ENCODE data around the gene MAD1L1. TPM values are rescaled to one million over a fixed set of nuclear protein-coding genes. Genes with fewer than 3 reads are reported as not detected.
A peak's percentile ranks its signal among the peaks of the same experiment; 100 is the strongest.

MAD1L1 gene
- total RNA-seq, 3 donors from 2014 or later, result 25.3 to 31.2 (median 26.2) TPM

DNA sequence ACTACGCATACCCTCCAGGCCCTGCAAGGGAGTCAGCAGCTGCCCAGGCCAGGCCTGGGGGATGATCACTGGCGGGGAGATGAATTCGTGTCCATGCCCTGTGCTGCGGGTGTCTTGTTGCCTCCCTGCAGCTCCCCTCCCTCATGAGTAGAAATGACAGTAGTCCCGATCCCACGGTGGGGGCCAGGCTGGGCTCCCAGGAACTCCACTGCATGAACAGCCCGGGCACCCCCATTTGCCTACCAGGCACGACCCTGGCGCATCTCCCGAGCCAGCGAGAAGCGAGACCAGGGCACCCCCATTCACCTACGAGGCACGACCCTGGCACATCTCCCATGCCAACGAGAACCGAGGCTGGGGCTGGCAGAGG is 316.2 kb downstream of the MAD1L1 start:
- no peaks in the 10 kb centered on the region for H3K9me3 ChIP-seq
- no peaks in the 10 kb centered on the region for H3K36me3 ChIP-seq (ENCODE audit: low read depth)
- TF ChIP-seq, protein P1, sequence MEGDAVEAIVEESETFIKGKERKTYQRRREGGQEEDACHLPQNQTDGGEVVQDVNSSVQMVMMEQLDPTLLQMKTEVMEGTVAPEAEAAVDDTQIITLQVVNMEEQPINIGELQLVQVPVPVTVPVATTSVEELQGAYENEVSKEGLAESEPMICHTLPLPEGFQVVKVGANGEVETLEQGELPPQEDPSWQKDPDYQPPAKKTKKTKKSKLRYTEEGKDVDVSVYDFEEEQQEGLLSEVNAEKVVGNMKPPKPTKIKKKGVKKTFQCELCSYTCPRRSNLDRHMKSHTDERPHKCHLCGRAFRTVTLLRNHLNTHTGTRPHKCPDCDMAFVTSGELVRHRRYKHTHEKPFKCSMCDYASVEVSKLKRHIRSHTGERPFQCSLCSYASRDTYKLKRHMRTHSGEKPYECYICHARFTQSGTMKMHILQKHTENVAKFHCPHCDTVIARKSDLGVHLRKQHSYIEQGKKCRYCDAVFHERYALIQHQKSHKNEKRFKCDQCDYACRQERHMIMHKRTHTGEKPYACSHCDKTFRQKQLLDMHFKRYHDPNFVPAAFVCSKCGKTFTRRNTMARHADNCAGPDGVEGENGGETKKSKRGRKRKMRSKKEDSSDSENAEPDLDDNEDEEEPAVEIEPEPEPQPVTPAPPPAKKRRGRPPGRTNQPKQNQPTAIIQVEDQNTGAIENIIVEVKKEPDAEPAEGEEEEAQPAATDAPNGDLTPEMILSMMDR (IDR thresholded peaks at IDR 0.05), result no peak
- no peak overlapping the region for H3K4me3 ChIP-seq
- ATAC-seq (no peak), DNase-seq (peak in 1 of 3 donors; percentile 42)
- intact Hi-C loops (cut with DNase I, micrococcal nuclease), result no loop called here
- no peaks in the 10 kb centered on the region for H3K4me1 ChIP-seq (ENCODE audit: low read depth)

DNA sequence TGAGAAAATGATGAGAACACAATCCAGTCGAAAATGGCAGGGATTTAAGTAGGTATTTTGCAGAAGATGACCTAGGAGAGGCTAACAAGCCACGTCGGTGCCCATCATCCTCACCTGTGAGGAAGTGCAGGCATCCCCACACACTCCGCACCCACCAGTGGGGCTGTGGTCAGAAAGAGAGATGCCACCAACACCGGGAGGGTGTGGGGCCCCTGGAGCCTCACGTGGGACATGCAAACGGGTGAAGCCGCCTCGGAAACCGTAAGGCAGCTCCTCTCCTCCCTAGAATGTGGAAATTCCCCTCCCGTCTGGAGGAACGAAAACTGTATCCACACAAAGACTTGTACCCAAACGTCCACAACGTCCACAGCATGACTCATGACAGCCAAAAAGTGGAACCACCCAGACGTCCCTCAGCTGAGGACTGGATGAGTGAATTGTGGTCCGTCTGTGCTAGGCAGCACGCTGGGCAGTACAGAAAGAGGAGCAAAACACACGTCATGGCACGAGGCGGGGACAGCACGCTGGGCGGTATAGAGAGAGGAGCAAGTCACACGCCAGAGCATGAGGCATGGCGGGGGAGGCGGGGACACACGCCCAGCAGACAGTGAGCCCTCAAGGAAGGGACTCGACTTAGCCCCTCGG is 316.7 kb downstream of the MAD1L1 start:
- no peaks in the 10 kb centered on the region for H3K36me3 ChIP-seq (ENCODE audit: low read depth)
- no peak overlapping the region for H3K4me3 ChIP-seq
- H3K4me1 ChIP-seq (ENCODE audit: low read depth), result no peaks in the 10 kb centered on the region
- H3K9me3 ChIP-seq, result no peaks in the 10 kb centered on the region
- TF ChIP-seq, protein P1 (IDR thresholded peaks at IDR 0.05), result no peak
- DNase-seq (peak in 2 of 3 donors; percentile 28 to 57), ATAC-seq (no peak)
- intact Hi-C loops (cut with DNase I, micrococcal nuclease), result no loop called here

DNA sequence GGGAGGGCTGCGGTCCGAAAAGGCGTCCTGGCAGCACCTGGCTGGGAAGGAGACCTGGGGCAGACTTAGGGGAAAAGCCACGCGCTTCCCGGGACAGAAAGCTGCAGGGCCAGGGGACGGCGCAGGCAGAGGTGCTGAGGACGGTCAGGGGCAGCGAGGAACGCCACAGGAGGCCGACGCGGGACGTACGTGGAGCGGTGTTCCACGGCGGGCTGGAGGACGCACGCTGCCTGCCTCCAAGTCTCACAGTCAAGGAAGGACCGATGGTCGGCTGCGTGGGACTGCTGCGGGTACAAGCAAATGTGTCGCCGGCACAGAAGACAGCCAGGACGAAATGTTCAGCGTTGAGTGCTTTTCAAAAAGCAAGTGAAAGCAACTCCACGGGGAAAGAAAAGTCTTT is 317.4 kb downstream of the MAD1L1 start:
- Histone ChIP-seq H3K4me1 (ENCODE audit: low read depth) (no peaks in the 10 kb centered on the region), H3K36me3 (ENCODE audit: low read depth) (no peaks in the 10 kb centered on the region), H3K4me3 (no peak overlapping the region), H3K9me3 (no peaks in the 10 kb centered on the region)
- intact Hi-C loops (cut with DNase I, micrococcal nuclease), result no loop called here
- ATAC-seq (no peak), DNase-seq (peak in 1 of 3 donors; percentile 41)
- TF ChIP-seq, protein P1 (IDR thresholded peaks at IDR 0.05), result no peak

DNA sequence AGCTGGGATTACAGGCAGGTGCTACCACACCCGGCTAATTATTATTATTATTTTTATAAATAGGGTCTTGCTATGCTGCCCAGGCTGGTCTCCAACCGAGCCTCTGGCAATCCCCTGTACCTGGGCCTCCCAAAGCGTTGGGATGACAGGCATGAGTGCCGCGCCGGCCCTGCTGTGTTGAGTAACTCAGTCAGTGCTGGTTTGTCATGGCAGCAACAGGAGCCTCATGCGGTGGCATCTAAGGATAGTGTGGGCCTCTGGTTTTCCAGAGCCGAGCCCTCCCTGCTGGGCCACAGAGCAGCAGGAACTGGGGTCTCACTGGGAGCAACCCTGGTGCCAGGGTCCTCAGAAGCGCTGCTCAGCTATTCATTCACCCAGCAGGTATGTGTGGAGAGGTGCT is 318.0 kb downstream of the MAD1L1 start:
- DNase-seq, result peak in 1 of 3 donors; percentile 29
- Histone ChIP-seq H3K36me3 (ENCODE audit: low read depth) (no peaks in the 10 kb centered on the region), H3K9me3 (no peaks in the 10 kb centered on the region), H3K4me1 (ENCODE audit: low read depth) (no peaks in the 10 kb centered on the region), H3K4me3 (no peak overlapping the region)
- TF ChIP-seq, protein P1 (IDR thresholded peaks at IDR 0.05), result no peak
- intact Hi-C loops (cut with DNase I, micrococcal nuclease), result no loop called here
- ATAC-seq, result no peak

DNA sequence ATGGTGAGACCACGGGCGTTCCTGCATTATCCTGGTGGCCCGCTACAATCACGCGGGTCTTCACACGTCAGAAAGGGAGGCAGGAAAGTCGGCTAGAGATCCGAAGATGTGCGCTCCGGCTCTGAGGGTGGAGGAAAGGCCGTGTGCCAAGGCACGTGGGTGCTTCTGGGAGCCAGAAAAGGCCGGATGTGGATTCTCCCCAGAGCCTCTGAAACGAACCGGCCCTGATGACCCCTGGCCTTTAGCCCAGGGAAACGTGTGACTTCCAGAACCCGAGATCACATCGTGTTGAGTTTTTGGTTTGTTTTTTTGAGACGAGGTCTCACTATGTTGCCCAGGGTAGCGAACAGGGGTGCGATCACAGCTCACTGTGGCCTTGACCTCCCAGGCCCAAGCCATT is 318.4 kb downstream of the MAD1L1 start:
- Histone ChIP-seq H3K36me3 (ENCODE audit: low read depth) (no peaks in the 10 kb centered on the region), H3K4me1 (ENCODE audit: low read depth) (no peaks in the 10 kb centered on the region), H3K4me3 (no peak overlapping the region), H3K9me3 (no peaks in the 10 kb centered on the region)
- intact Hi-C loops (cut with DNase I, micrococcal nuclease), result no loop called here
- ATAC-seq (no peak), DNase-seq (peak in 2 of 3 donors; percentile 34 to 53)
- TF ChIP-seq, protein P1 (IDR thresholded peaks at IDR 0.05), result no peak
